ENCODE measurements around the gene PAMR1. TPM values are rescaled to one million over a fixed set of nuclear protein-coding genes. Genes with fewer than 3 reads are reported as not detected.

The PAMR1 gene
- total RNA-seq, 6 experiments from 2014 or later, result 2.0 to 4.2 (median 2.8) TPM

GRCh38 chr11:35414776-35415175 is 110.6 kb downstream of the PAMR1 start:
- 19% methylated on average over 2 of the region's 2 CpGs for WGBS (ENCODE audit: insufficient coverage, low coverage, low lambda C conversion rate, missing lambda C conversion rate)
- Histone ChIP-seq H3K9me3 (no peaks in the 10 kb centered on the region), H3K27ac (no peak overlapping the region), H3K4me1 (peaks cover 0 to 14% (median 0%) of the 10 kb centered on the region in 4 donors), H3K4me3 (no peak overlapping the region), H3K27me3 (no peaks in the 10 kb centered on the region), H3K36me3 (no peaks in the 10 kb centered on the region)
- intact Hi-C loops (cut with DNase I), result no loop called here
- TF ChIP-seq CTCF (IDR thresholded peaks at IDR 0.05) (no peak), POLR2A (IDR thresholded peaks at IDR 0.05) (no peak)
- ATAC-seq (no peak), DNase-seq (no peak)

GRCh38 chr11:35414311-35414710 is 111.1 kb downstream of the PAMR1 start:
- H3K27ac ChIP-seq, result no peak overlapping the region
- no peak for ATAC-seq
- no peak for TF ChIP-seq CTCF (IDR thresholded peaks at IDR 0.05)
- TF ChIP-seq POLR2A (IDR thresholded peaks at IDR 0.05), result no peak
- H3K9me3 ChIP-seq, result no peaks in the 10 kb centered on the region
- no peak overlapping the region for H3K4me3 ChIP-seq
- no peaks in the 10 kb centered on the region for H3K36me3 ChIP-seq
- no peak for DNase-seq
- 67% methylated on average over 6 of the region's 6 CpGs for WGBS (ENCODE audit: insufficient coverage, low coverage, low lambda C conversion rate, missing lambda C conversion rate)
- H3K4me1 ChIP-seq, result peaks cover 0 to 10% (median 0%) of the 10 kb centered on the region in 4 donors
- intact Hi-C loops (cut with DNase I), result no loop called here
- H3K27me3 ChIP-seq, result no peaks in the 10 kb centered on the region

- 67% methylated on average over 3 of the region's 3 CpGs for WGBS (ENCODE audit: insufficient coverage, low coverage, low lambda C conversion rate, missing lambda C conversion rate)
- no peak for TF ChIP-seq CTCF (IDR thresholded peaks at IDR 0.05)
- no peak overlapping the region for H3K27ac ChIP-seq
- H3K36me3 ChIP-seq, result no peaks in the 10 kb centered on the region
- no peaks in the 10 kb centered on the region for H3K9me3 ChIP-seq
- H3K27me3 ChIP-seq, result no peaks in the 10 kb centered on the region
- no peak for DNase-seq
- no peak for ATAC-seq
- H3K4me1 ChIP-seq, result peaks cover 0 to 3% (median 0%) of the 10 kb centered on the region in 4 donors
- H3K4me3 ChIP-seq, result no peak overlapping the region
- intact Hi-C loops (cut with DNase I), result no loop called here
Measured at GRCh38 chr11:35413598-35413997, 111.8 kb downstream of the PAMR1 start.

- H3K36me3 ChIP-seq, result no peaks in the 10 kb centered on the region
- H3K4me1 ChIP-seq, result no peaks in the 10 kb centered on the region
- H3K9me3 ChIP-seq, result no peaks in the 10 kb centered on the region
- H3K4me3 ChIP-seq, result no peak overlapping the region
- intact Hi-C loops (cut with DNase I), result no loop called here
- TF ChIP-seq CTCF (IDR thresholded peaks at IDR 0.05), result peak; percentile 11 to 44 (median 40)
- TF ChIP-seq POLR2A (IDR thresholded peaks at IDR 0.05), result no peak
- H3K27me3 ChIP-seq, result no peaks in the 10 kb centered on the region
- ATAC-seq (peak in 2 of 4 donors; percentile 31 to 33), DNase-seq (no peak)
- 43% methylated on average over 1 of the region's 2 CpGs for WGBS (ENCODE audit: insufficient coverage, low coverage, low lambda C conversion rate, missing lambda C conversion rate)
- no peak overlapping the region for H3K27ac ChIP-seq
Measured at GRCh38 chr11:35412285-35412684, 113.1 kb downstream of the PAMR1 start.

- Histone ChIP-seq H3K4me3 (no peak overlapping the region), H3K9me3 (no peaks in the 10 kb centered on the region), H3K27ac (no peak overlapping the region), H3K4me1 (peaks cover 0 to 5% (median 0%) of the 10 kb centered on the region in 4 donors), H3K36me3 (no peaks in the 10 kb centered on the region), H3K27me3 (no peaks in the 10 kb centered on the region)
- DNase-seq (no peak), ATAC-seq (no peak)
- 67% methylated on average over 1 of the region's 1 CpG for WGBS (ENCODE audit: insufficient coverage, low coverage, low lambda C conversion rate, missing lambda C conversion rate)
- no peak for TF ChIP-seq CTCF (IDR thresholded peaks at IDR 0.05)
- TF ChIP-seq POLR2A (IDR thresholded peaks at IDR 0.05), result no peak
- intact Hi-C loops (cut with DNase I), result no loop called here
Measured at GRCh38 chr11:35407041-35407440, 118.4 kb downstream of the PAMR1 start.

All from right lobe of liver (tissue), 6 donors.